Putamen (tissue), 1 donor: ENCODE data around the gene FTCD.
"Not testable (repeated sequence)": the region's sequence is repeated elsewhere in the genome, so short reads cannot be mapped to it uniquely, and the experiment has no call there.

Experiments used
- DNase-seq: peaks from one replicate; pipeline ENCODE4 v3.0.0-alpha.2; 2016; ENCODE audit warnings: low spot score

The FTCD gene

DNA sequence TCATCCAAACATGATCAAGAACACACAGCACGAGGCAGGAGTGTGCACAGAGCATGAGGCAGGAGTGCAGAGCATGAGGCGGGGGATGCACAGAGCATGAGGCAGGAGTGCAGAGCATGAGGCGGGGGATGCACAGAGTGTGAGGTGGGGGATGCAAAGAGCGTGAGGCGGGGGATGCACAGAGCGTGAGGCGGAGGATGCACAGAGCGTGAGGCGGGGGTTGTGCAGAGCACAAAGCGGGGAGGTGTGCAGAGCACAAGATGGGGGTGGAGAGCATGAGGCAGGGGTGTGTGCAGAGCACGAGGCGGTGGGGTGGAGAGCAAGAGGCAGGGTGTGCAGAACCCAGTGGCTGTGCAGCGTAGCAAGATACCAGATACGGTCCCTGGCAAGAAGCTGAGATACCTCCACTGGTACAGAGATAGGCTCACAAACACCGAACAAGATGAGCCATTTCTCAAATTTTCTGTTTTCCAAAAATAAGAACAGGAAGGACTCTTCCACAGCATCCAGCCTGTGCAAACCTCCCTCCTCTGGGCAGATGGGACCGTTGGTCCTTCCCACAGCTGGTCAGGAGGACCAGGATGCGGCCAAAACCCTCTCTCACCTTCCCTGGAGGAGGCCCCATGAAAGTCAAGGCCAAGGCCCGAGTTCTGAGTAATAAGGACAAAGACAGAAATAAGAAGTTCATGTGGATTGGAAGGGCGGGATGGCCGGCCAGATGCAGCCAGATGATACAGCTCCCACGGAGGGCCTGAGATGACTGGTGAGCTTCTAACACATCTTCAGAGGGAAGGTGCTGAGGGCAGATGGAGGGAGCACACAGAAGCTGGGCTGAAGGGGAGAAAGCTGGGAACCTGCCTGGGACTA lies 16.9 kb upstream of the FTCD start:
- DNase-seq = no peak

DNA sequence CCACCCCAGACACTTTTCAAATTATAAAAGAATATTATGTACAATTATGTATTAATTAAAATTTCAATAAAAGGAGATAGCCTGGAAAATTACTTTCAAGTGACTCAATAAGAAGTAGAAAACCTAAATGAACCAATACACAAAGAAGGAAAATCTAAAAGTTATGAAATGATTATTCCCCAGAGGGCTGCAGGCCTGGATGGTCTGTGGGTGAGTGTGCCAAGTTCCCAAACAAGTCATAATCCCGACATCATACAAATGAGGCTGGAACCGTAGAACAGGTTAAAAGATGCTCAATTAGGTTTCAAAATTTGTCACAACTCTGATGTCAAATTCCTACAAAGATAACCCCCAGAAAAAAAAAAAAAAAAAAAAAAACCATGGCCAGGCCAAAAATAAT lies 16.2 kb upstream of the FTCD start:
- no peak for DNase-seq

DNA sequence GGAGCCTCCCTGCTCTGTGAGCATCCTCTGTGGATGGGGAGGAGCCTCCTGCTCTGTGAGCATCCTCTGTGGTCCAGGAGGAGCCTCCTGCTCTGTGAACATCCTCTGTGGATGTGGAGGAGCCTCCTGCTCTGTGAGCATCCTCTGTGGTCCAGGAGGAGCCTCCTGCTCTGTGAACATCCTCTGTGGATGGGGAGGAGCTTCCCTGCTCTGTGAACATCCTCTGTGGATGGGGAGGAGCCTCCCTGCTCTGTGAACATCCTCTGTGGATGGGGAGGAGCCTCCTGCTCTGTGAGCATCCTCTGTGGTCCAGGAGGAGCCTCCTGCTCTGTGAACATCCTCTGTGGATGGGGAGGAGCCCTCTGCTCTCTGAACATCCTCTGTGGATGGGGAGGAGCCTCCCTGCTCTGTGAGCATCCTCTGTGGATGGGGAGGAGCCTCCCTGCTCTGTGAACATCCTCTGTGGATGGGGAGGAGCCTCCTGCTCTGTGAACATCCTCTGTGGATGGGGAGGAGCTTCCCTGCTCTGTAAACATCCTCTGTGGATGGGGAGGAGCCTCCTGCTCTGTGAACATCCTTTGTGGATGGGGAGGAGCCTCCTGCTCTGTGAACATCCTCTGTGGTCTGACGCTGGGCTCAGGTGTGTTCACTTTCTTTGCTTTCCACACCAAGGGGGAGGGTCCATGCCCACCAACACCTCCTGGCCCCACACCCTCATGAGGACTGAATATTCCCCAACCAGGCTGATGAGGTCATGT lies 15.2 kb upstream of the FTCD start:
- not testable (repeated sequence) for DNase-seq

GRCh38 chr21:46168659-46169386 lies 13.4 kb upstream of the FTCD start:
- no peak for DNase-seq

- DNase-seq = no peak
Measured at GRCh38 chr21:46168238-46168637, 12.9 kb upstream of the FTCD start.

GRCh38 chr21:46165098-46165497 lies 9.7 kb upstream of the FTCD start:
- DNase-seq = no peak

DNA sequence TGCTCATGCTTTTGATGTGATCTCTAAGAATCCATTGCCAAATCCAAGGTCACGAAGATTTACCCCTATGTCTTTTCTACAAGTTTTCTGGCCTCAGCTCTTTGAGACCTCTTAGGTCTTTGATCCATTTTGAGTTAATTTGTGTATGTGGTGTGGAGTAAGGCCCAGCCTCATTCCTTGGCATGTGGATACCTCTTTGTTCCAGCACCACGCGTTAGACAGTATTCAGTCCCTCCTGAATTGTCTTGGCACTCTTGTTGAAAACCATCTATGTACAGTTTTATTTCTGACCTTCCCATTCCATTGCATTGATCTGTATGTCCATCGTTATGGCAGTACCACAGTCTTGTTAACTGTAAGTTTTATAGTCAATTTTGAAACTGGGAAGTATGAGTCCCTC lies 8.0 kb upstream of the FTCD start:
- DNase-seq = no peak

DNA sequence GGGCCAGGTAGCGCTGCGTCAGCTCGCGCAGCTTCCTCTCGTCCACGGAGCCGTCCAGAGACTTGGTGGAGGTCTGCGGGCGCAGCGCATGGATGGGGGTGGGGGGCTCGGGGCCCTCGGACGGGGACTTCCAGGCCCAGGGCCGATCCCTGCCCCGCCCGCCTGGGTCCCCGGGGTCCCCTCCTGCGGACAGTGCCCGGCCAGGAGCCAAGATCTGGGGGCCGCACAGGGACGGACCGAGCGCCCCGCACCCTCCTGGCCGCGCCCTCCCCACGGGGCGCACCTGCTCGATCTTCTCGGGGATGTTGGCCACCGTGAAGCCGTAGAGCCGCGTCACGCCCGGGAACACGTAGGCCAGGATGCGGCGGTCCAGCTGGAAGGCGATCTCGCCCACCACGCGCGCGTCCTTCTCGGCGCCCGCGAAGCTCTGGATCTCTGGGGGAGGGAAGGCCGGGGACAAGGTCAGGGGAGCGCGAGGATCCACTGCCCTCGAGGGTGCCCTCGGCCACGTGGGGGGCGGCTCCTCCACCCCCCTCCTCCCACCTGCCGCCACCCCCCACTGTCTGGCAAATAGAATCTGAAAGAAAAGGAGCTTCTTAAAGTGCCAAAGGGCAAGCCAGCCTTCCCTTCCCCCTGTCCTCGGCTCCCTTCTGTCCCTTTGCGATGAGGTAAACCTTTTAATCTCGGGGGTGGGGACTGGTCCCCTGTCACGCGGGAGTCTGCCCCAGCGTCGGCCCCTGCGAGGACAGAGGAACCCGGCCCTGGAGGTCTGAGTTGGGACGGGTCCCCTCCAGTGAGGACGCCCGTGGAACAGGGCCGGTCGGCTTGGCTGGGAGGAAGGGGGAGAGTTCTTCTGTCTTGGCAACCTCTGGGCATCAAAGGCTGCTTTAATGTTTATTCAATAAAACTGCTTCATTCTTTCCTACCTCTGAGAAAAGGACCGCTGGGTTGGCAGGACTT lies 6.5 kb upstream of the FTCD start:
- DNase-seq = no peak

DNA sequence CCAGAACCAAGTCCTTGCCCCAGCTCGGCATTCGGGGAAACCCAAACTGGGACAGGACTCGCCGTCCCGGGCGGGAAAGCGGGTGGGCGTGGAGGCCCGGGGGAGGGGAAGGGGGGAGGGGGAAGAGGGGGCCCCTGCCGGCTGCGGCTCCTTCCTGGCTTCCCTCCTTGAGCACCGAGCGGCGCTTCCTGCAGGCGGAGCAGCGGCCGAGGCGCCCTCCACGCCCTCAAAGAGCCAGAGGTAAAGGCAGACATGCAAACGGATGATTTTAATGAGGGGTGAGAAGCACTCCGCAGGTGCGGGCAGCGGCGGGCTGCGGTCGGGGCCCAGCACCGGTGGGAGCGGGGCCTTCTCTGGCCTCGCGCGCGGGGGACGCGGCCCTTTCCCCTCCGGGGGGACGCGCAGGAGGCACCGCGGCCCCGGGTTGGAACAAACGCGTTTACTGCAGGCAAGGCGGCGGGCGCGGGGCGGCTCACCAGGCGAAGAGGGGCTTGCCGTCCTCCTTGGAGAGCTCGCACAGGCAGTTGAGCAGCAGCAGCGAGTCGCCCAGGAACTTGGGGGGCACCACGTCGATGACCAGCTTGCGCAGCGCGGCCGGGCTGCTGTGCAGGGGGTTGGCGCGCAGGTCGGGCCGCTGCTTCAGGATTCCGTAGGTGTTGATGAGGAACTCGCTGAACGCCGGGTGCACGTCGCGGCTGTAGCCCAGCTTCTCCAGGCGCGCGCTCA lies 5.7 kb upstream of the FTCD start:
- DNase-seq = no peak

- no peak for DNase-seq
Measured at GRCh38 chr21:46160657-46160906, 5.2 kb upstream of the FTCD start.

- DNase-seq = no peak
Measured at GRCh38 chr21:46159841-46160656, 4.7 kb upstream of the FTCD start.

GRCh38 chr21:46159390-46159789 lies 4.0 kb upstream of the FTCD start:
- no peak for DNase-seq

DNA sequence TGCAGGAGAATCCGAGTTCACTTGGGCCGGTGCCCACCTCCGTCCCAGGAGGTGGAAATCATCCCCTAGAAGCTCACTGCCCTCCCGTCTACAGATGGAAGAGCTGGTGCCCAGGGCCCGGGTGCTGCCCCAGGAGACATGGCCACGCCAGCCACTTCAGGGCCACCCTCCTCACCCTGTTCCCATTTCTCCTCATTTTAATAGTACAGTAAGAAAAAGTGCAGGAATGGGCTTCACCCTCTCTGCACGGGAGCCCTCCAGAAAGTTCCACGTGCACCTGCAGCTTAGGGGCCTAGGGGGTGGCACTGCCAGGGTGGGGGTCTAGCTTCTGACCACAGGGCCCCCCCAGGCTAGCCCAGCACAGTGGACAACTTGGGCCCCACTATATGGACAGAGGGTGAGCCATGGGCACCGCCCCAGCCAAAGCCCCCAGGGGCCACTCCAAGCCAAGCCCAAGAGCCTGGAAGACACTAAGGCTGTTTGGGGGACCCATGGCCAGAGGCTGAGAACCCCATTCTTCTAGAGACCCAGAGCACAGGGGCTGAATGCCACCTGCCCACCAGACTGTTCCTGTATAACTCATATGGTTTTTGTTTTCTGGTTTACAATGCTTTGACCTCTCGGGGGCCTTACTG lies 3.4 kb upstream of the FTCD start:
- DNase-seq = no peak

DNA sequence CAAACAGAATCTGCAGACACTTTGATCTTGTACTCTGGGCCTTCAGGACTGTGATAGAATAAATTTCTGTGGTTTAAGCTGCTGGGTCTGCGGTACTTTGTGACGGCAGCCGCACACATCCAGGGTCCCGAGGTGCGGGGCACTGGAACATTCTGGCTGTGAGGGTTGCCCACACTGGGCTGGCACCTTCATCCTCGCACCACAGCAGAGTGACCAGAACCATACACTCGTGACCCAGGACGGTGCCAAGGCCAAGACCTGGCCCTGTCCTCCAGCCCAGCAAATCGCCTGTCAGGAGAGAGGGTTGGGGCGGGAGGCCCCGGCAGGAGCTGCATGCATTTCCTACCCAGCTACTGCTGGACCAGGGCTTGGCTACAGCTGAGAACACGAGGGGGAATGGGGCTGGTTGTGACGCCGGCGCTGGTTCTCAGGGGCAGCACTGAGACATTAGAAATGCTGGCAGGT lies 2.6 kb upstream of the FTCD start:
- no peak for DNase-seq

- no peak for DNase-seq
Measured at GRCh38 chr21:46157396-46157986, 2.1 kb upstream of the FTCD start.

DNA sequence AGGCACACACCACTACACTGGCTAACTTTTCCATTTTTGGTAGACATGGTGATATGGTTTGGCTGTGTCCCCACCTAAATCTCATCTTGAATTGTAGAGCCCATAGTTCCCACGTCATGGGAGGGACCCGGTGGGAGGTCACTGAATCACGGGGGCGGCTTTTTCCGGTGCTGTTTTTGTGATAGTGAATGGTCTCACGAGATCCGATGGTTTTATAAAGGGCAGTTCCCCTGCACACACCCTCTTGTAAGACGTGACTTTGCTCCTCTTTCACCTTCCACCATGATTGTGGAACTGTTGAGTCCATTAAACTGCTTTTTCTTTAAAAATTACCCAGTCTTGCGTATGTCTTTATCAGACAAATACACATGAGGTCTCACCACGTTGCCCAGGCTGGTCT lies 1.3 kb upstream of the FTCD start:
- DNase-seq = no peak

DNA sequence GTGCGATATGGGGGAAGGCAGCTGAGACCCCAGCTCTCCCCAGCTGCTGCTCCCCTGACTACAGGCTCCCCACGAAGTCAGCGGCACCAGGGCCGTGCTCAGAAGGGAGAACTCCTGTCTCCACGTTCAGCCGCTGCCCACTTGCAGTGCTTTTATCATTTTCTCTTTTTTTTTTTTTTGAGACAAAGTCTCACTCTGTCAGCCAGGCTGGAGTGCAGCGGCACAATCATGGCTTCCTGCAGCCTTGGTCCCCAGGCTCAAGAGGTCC lies 933 bp upstream of the FTCD start:
- DNase-seq = no peak

DNA sequence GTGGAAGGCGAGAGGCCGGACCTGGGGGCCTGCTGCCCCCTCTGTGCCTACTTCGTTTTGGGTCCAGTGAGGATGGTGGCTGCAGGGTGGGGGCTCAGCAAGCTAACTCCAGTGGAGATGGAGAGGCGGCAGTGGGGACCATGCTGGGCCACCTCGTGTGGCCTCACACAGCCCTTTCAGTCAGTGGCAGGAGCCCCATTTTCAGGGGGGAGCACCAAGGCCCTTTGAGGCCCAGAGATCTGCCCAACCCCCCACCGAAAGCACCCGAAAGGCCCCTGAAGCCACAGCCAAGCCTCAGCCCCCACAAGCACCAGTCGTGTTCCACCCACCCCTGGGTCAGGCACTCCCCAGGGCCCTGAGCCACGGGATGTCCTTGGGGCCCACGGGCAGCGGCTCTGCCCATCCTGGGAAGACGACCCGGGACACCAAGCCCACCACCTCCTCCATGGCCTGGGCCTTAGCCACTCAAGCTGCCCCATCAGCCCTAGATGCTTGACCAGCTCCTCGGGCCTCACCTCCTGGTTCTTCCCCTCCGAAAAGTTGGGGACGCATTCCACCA lies 345 bp downstream of the FTCD start:
- no peak for DNase-seq
